ENCODE data around the gene FCRL3. TPM values are rescaled to one million over a fixed set of nuclear protein-coding genes. Genes with fewer than 3 reads are reported as not detected.
"Not testable (repeated sequence)": the region's sequence is repeated elsewhere in the genome, so short reads cannot be mapped to it uniquely, and the experiment has no call there.

Gene FCRL3, protein sequence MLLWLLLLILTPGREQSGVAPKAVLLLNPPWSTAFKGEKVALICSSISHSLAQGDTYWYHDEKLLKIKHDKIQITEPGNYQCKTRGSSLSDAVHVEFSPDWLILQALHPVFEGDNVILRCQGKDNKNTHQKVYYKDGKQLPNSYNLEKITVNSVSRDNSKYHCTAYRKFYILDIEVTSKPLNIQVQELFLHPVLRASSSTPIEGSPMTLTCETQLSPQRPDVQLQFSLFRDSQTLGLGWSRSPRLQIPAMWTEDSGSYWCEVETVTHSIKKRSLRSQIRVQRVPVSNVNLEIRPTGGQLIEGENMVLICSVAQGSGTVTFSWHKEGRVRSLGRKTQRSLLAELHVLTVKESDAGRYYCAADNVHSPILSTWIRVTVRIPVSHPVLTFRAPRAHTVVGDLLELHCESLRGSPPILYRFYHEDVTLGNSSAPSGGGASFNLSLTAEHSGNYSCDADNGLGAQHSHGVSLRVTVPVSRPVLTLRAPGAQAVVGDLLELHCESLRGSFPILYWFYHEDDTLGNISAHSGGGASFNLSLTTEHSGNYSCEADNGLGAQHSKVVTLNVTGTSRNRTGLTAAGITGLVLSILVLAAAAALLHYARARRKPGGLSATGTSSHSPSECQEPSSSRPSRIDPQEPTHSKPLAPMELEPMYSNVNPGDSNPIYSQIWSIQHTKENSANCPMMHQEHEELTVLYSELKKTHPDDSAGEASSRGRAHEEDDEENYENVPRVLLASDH
- not detected for total RNA-seq
- long read RNA-seq = 0 reads

DNA sequence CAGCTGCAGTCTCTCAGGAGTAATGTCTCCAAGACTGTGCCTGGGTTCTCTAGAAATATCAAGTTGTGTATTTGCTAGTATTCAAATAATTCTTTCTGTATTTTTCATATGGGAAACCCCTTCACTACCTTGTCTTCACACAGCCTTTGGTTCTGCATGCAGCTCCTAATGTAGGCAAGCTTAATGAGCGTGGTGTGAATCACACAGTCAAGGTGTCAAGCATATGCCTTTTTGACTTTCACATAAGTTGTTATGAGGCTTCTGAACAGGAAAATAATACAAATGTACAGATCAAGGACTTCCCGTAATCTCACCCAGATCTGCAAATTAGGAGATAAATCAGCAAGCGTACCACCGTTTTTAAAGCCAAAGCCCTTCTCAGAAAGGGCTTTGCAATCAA, at the start of gene FCRL3:
Gene FCRL3, minus strand, starts transcription at position 38 of the 400 bp plus-strand sequence. CDS start 280 bp downstream, outside the sequence.
- DNase-seq (no peak), ATAC-seq (ENCODE audit: poor library complexity) (no peak)
- intact Hi-C loops (cut with DNase I) = no loop called here

DNA sequence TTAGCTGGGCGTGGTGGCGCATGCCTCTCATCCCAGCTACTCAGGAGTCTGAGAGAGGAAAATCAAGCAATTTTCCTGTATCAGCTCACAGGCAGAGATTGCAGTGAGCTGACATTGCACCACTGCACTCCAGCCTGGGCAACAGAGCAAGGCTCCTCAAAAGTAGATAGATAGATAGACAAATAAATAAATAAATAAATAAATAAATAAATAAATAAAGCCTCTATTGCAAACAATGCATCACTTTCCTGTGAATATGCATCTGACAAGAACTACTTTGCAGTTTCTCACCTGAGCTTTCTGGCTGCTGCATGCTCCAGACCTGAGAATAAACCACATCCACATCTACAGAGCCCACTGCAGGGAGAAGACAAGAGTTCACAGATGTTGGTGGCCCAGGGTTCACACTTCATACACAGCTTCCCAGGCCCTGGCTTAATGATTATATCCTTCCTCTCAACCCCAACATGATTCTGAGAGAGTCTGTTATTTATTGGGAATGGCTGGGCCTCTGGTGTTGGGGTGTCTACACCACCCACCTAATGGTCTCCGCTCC, 47.8 kb upstream of the FCRL3 start:
- ATAC-seq (ENCODE audit: poor library complexity) = no peak
- intact Hi-C loops (cut with DNase I) = no loop called here
- DNase-seq = no peak

DNA sequence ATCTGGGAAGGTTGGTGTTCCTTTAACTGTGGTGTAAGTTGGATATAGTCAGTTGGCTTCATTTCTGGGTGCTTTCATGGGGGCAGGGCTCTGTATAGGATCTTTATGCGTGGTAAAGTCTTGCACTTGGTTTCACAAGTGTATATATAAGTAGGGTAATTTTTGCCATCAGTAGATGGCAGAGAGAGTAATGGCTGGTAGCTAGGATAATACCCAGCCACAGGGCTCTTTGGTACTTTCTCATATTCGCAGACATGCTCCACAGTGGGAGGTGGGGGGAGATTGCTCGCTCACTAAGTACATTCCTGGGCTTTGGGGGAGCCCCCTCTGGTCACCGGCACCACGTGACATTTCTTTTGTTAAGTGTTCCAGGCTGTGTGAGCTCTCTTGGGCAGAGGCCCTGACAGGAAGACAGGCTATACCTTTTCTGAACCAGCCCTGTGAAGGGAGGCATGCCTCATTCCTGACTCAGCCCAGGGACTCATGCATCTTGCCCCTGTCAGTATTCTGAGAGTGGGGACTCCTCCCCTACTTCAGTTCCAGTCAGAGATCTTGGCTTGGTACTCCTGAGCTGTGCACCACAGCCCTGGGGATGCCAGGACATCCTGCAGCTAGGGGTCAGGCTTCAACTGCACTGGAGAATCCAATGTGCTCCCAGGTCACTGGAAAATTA, 38.8 kb upstream of the FCRL3 start:
- DNase-seq = no peak
- ATAC-seq (ENCODE audit: poor library complexity) = no peak
- intact Hi-C loops (cut with DNase I) = no loop called here

DNA sequence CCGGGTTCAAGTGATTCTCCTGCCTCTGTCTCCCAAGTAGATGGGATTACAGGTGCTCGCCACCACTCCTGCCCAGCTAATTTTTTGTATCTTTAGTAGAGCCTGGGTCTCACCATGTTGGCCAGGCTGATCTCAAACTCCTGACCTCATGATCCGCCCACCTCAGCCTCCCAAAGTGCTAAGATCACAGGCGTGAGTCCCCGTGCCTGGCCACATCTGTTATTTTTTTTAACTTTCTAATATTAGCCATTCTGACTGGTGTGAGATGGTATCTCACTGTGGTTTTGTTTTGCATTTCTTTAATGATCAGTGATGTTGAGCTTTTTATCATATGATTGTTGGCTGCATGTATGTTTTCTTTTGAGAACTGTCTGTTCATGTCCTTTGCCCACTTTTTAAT, 35.4 kb upstream of the FCRL3 start:
- ATAC-seq (ENCODE audit: poor library complexity); intact Hi-C loops (cut with DNase I); DNase-seq: not testable (repeated sequence)

DNA sequence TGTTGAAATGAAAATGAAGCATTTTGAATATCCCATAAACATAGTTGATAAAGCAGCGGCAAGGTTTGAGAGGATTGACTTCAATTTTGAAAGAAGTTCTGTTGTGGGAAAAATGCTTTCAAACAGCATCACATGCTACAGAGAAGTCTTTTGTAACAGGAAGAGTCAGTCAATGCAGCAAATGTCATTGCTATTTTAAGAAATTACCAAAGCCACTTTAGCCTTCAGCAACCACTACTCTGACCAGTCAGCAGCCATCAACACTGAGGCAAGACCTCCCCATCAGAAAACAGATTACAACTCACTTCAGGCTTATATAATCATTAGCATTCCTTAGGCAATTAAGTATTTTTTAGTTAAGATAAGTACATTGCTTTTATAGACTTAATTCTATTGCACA, 33.8 kb upstream of the FCRL3 start:
- no peak for DNase-seq
- intact Hi-C loops (cut with DNase I) = no loop called here
- no peak for ATAC-seq (ENCODE audit: poor library complexity)

DNA sequence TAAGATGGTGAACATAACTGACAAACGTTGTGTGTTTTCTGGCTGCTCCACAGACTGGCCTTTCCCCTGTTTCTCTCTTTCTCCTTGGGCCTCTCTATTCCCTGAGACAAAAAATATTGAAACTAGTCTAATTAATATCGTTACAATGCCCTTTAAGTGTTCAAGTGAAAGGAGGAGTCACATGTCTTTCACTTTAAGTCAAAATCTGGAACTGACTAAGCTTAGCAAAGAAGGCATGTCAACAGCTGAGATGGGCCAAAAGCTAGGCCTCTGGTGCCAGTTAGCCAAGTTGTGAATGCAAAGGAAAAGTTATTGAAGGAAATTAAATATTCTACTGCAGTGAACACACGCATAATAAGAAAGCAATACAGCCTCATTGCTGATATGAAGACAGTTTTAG, 32.2 kb upstream of the FCRL3 start:
- intact Hi-C loops (cut with DNase I) = no loop called here
- no peak for DNase-seq
- ATAC-seq (ENCODE audit: poor library complexity) = no peak

DNA sequence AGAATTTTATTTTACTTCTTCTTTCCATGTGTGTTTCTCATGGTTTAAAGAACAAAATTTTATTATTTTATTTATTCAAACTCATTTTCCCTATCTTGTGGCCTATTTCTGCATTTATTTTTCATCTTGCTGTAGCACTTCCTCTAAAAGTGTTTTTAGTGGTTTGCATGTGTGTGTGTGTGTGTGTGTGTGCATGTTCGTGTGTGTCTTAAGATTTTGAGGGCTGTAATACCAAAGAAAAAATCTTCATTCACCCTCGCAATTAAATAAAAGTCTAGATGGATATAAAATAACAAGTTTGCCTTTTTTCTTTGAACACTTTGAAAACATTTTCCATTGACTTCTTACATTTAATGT, 24.6 kb upstream of the FCRL3 start:
- intact Hi-C loops (cut with DNase I) = no loop called here
- ATAC-seq (ENCODE audit: poor library complexity) = no peak
- no peak for DNase-seq

DNA sequence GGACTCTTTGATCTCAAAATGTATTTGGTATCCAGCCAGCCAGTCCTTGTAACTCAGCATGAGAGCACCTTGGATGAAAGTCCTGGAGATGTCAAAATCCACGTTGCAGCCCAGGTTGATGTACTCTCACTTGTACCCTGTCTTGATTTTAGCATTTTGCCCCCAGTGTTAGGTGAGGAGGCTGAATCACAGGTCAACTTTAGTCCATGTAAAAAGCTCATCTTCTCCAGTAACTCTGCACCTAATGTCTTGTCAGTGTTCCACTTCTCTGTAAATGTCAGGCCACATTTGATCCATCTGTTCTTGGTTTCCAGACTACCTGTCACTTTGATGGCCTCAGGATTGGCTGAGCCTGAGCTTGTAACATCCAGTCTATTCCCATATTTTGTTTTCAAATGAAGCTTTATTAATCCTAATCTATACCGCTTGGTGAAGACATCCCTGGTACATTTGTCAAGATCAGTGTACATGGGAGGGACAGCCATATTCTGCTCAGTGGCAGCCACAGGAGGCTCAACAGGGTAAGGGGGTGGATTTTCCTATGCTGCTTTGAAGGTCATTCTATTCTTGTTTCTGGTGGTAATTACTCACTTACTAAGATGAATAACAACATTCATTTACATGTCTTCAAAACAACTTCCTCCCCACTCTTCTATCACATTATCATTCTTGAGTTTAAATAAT, 24.1 kb upstream of the FCRL3 start:
- no peak for ATAC-seq (ENCODE audit: poor library complexity)
- intact Hi-C loops (cut with DNase I) = no loop called here
- no peak for DNase-seq

DNA sequence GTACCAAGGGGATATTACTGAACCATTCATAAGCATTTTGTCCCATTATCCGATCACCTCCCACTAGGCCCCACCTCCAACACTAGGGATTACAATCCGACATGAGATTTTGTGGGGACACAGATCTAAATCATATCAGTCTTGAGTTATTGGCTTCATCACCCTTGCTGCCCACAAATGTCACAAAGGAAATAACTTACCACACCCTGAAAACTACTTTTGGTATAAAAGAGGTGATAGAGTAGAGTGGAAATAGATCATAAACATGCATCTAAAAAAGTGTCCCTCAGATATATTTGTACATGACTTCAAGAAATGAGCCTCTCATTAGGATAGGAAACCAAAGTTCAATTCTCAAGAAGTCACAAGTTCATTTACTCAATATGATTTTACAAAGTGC, 22.6 kb upstream of the FCRL3 start:
- intact Hi-C loops (cut with DNase I) = no loop called here
- no peak for ATAC-seq (ENCODE audit: poor library complexity)
- DNase-seq = no peak

DNA sequence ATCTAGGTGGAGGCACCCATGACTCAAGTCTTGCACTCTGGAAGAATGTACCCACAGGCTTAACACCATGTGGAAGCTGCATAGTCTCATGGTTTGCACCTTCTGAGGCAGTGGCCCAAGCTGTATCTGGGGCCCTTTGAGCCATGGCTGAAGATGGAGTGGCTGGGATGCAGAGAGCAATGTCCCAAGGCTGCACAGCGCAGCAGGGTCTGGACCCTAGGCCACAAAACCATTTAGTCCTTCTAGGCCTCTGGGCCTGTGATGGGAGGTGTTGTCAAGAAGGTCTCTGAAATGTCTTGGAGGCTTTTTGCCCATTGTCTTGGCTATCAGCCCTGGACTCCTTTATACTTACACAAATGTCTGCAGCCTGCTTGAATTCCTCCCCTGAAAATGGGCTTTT, 21.4 kb upstream of the FCRL3 start:
- intact Hi-C loops (cut with DNase I) = no loop called here
- no peak for ATAC-seq (ENCODE audit: poor library complexity)
- no peak for DNase-seq

DNA sequence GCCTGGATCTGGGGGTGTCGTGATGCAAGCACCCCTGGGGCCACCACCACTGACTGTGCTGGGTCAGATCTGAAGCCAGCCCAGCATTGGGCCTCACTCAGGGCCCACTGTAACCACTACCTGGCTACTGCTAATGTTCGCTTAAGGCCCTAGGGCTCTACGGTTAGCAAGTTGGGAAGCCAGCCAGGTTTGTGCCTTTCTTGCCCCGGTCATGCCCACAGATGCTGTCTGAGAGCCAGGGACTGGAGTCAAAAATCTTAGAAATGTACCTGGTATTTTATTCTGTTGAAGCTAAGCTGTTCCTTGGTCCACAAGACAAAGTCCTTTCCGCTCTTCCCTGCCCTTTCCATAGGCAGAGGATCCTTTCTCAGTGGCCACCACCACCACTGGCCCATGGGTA, 15.2 kb upstream of the FCRL3 start:
- ATAC-seq (ENCODE audit: poor library complexity) (no peak), DNase-seq (no peak)
- intact Hi-C loops (cut with DNase I) = no loop called here

DNA sequence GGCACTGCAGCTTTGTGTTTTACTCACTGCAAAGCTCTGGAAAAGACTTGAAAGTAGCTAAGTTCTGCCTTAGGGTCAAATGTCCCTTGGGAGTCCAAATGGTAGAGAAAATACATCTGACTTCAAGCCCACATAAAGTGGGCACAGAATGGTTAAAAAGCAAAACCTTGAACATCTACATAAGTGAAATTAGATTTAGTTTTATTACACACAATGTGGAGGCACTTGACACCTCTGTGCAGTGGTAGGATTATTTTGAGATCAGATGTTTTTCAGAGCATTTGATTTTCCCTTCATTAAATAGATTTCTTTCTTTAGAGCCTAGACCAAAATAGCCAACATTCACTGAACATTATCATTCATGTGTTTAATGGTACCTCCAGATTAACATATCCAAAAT, 11.2 kb upstream of the FCRL3 start:
- ATAC-seq (ENCODE audit: poor library complexity) (no peak), DNase-seq (no peak)
- intact Hi-C loops (cut with DNase I) = no loop called here

DNA sequence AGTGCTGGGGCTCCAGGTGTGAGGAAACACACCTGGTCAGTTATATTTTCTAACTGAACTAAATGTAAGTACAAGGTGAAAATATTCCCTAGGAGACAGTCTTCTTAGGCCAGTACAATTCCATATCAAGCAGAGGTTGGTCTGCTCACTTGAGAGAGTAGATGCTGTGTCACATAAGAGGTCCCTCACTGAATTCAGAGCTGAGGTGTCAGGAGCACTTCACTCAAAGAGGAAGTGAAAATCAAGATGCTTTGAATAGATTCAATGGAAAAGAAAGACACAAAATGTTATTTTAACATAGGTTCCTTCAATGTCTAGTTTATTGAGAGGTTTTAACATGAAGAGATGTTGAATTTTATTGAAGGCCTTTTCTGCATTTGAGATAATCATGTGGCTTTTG, 4.3 kb upstream of the FCRL3 start:
- ATAC-seq (ENCODE audit: poor library complexity) (no peak), DNase-seq (no peak)
- intact Hi-C loops (cut with DNase I) = no loop called here

DNA sequence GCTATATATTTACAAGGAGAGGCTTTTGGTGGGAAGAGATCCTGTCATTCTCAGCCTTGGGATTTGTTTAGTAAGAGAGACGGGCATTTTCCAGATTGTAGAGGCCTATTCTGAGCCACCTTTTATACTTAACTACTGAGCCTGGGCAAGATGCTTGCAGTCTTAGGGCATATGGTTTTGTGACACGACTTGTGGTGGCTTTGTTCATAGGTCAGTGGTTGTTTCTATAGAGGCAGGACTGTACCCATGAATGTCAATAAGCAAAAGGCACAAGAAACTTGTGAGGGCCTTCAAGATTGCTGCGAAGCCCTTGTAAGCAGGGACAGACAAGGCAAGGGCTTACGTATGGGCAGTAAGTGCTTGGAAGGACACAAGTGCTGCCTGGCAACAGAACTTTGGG, 3.4 kb upstream of the FCRL3 start:
- DNase-seq (no peak), ATAC-seq (ENCODE audit: poor library complexity) (no peak)
- intact Hi-C loops (cut with DNase I) = no loop called here

DNA sequence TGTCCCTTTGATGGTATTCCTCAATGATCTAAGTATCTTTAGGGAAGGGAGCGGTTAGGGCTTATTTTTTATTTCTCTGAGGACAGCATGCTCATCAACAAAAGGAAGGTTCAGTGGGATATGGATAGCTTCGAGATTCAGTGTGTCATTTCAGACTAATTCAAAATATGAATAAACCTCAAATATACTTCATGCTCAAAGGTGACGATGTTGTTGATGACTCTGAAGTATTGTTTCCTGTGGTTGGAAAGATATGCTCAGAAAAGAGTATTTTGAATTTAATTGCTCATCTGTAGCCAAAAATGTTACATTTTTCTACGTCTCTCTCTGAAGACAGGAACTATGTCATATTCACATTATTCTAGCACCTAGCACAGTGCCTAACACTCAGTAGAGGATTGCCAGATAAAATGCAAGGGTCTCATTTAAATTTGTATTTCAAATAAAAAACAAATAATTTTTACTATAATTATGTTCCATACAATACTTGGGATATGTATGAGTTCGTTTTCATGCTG, 1.8 kb upstream of the FCRL3 start:
- intact Hi-C loops (cut with DNase I) = no loop called here
- ATAC-seq (ENCODE audit: poor library complexity) (no peak), DNase-seq (no peak)

DNA sequence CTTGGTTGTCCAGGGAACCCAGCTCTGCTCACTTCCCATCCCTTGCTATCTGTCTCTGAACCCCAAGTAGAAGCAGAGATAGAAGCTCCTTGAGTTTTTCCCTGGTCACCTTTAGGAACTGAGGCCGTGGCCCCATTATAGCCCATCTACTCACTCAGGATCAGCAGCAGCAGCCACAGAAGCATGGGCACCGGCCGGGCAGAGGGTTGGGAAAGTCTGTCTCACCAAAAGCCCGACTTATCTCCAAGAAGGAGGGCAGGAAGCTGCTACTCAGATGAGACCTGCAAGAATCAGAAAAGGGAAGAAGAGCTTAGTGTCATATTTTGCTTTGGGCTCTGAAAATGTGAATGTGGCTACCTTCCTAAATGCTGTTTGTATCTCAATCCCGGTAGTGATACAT, 264 bp downstream of the FCRL3 start:
- ATAC-seq (ENCODE audit: poor library complexity) = no peak
- intact Hi-C loops (cut with DNase I) = no loop called here

DNA sequence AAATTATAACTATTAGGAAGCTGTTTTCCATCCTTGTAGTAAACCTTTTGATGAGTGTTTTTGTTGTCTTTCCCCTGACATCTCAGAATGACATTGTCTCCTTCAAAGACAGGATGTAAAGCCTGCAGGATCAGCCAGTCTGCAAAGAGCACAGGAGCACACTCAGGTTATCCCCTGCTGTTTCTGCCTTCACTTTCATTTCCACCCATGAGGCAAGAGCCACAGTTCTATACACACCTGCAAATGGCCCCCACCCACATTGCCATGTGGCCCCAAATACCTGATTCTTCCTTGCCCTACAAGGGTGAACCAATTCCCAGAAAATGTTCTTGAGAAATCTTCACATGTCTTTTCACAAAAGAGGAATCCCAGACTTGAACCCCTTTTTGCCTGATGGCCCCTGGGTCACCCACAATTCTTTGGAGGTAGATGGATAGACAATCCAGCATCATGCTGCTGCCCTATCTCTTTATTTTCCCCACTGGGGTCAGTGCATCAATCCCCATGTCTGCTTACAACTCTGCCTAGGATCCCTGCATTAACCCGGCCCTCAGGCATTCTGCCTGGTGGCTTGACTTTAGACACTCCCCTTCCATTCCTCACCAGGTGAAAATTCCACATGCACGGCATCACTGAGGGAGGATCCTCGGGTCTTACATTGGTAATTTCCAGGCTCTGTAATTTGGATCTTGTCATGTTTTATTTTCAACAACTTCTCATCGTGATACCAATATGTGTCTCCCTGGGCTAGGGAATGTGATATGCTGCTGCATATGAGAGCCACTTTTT, 2.6 kb downstream of the FCRL3 start:
- intact Hi-C loops (cut with DNase I) = no loop called here
- DNase-seq (no peak), ATAC-seq (ENCODE audit: poor library complexity) (no peak)

More for the DNA sequence above, 264 bp downstream of the FCRL3 start:
- no peak for DNase-seq

DNA sequence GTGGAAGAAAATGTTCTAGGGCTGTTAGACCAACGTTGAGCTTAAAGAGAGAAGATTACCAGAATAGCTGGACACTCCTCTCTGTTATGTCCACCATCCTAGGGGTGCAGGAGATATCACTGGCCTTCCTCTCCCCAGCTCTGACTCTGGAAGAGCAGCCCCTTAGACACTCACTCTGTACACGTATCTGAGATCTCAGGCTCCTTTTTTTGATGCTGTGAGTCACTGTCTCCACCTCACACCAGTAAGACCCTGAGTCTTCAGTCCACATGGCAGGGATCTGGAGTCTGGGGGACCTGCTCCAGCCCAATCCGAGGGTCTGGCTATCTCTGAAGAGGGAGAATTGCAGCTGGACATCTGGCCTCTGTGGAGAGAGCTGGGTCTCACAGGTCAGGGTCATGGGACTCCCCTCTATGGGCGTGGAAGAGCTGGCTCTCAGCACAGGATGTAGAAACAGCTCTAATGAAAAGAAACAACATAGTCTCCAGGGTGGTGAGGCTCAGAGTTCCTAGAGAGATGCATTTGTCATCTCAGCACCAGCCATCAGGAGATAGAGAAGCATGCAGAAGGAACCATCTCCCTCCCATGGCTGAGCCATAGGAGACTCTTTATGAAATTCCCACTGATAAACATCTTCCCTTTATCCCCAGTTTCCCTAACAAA, 3.5 kb downstream of the FCRL3 start:
- ATAC-seq (ENCODE audit: poor library complexity) = no peak
- no peak for DNase-seq
- intact Hi-C loops (cut with DNase I) = no loop called here

All from Right ventricle myocardium superior (tissue), 1 donor.